MCF 10A (cell line): ENCODE data around the gene MVK. TPM values are rescaled to one million over a fixed set of nuclear protein-coding genes. Genes with fewer than 3 reads are reported as not detected.

Source experiments
- BruUV-seq: library from RNA; stranded (reverse); fragments of 400-500 nt; replicated peaks from 2 replicates; lab custom pipeline; 2021; lab: Mats Ljungman, UMichigan
- CTCF ChIA-PET: fragments of 300-600 bp; sonication (Branson Sonifier 250); formaldehyde crosslinking; extraction: SDS; loops from one replicate; lab custom pipeline; 2021; ENCODE audit warnings: antibody characterized with exemption, inconsistent platforms; lab: Yijun Ruan, JAX
- POLR2A ChIA-PET: fragments of 300-600, 350-650 bp; sonication (Branson Sonifier 250); formaldehyde crosslinking; extraction: SDS; loops from one replicate; lab custom pipeline; 2020; ENCODE audit warnings: antibody characterized with exemption, inconsistent platforms; lab: Yijun Ruan, JAX
- DNase-seq: peaks from one replicate; pipeline ENCODE4 v3.0.0-alpha.2; 2018; ENCODE audit not compliant: unreplicated experiment
- H3K27ac Mint-ChIP-seq: one replicate; pipeline ENCODE4 v1.8.0; 2022; ENCODE audit warnings: mild to moderate bottlenecking, low read depth, mixed read lengths; ENCODE audit not compliant: unreplicated experiment
- H3K27me3 Mint-ChIP-seq: one replicate; pipeline ENCODE4 v1.8.0; 2022; ENCODE audit warnings: mixed read lengths; ENCODE audit not compliant: insufficient read depth, unreplicated experiment
- H3K36me3 Mint-ChIP-seq: one replicate; pipeline ENCODE4 v1.8.0; 2022; ENCODE audit warnings: mild to moderate bottlenecking, moderate library complexity, mixed read lengths; ENCODE audit not compliant: insufficient read depth, unreplicated experiment
- H3K4me1 Mint-ChIP-seq: one replicate; pipeline ENCODE4 v1.8.0; 2022; ENCODE audit warnings: mixed read lengths; ENCODE audit not compliant: insufficient read depth, unreplicated experiment
- H3K4me3 Mint-ChIP-seq: one replicate; pipeline ENCODE4 v1.8.0; 2022; ENCODE audit warnings: mild to moderate bottlenecking, moderate library complexity, mixed read lengths; ENCODE audit not compliant: unreplicated experiment
- H3K9me3 Mint-ChIP-seq: one replicate; pipeline ENCODE4 v1.8.0; 2022; ENCODE audit warnings: mixed read lengths; ENCODE audit not compliant: unreplicated experiment
- CTCF ChIP-seq: fragments of 200-600 bp; IDR thresholded peaks from one replicate; pipeline ENCODE4 v1.8.0; 2022; ENCODE audit warnings: antibody characterized with exemption, mild to moderate bottlenecking; ENCODE audit not compliant: unreplicated experiment
- intact Hi-C: fragments of 100-400 bp; cut with micrococcal nuclease; formaldehyde crosslinking; loops from 2 replicates; pipeline ENCODE4 v1.14.1; 2022
- total RNA-seq: library from RNA; stranded (reverse); gene quantifications from 2 replicates; pipeline ENCODE4 v1.2.3, GENCODE V29; 2022

Gene MVK
- total RNA-seq, 1 experiment from 2014 or later = 17.1 TPM

- intact Hi-C loops = no loop called here
- no TSS peak for BruUV-seq
- Mint-ChIP-seq H3K4me1 (no peaks in the 10 kb centered on the region), H3K36me3 (no peaks in the 10 kb centered on the region), H3K4me3 (no peak overlapping the region), H3K9me3 (no peaks in the 10 kb centered on the region), H3K27me3 (peaks cover 49% of the 10 kb centered on the region), H3K27ac (no peak overlapping the region)
- POLR2A ChIA-PET = no interaction called here
- TF ChIP-seq CTCF = no peak
- no peak for DNase-seq
- CTCF ChIA-PET = interaction anchor here (1.5 kb wide), 1 partner anchor 32 kb away, joined by 5 read pairs; no protein-coding TSS in a partner anchor
Measured at GRCh38 chr12:109630815-109631214, 57.2 kb downstream of the MVK start.

DNA sequence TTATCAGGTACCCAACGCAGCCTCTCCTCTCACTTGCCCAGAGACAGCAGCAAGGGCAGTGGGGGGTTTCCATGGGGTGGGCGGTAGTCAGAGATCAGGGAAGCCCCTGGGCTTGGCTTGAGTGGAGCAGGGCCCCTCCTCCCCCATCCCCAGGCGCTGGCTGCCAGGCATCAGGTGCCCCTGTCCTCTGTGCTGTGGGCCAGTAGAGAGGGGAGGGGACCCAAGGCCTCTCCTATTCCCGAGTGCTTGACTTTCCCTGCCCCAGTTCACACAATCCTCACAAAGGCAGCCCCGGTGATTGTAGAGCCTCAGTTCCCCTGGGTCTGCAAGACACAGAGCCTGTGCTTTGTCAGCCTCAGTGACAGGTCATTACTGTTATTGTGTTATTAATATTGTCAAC lies 57.7 kb downstream of the MVK start:
- H3K9me3 Mint-ChIP-seq = no peaks in the 10 kb centered on the region
- H3K27me3 Mint-ChIP-seq = peaks cover 46% of the 10 kb centered on the region
- H3K4me1 Mint-ChIP-seq = no peaks in the 10 kb centered on the region
- no peak overlapping the region for H3K27ac Mint-ChIP-seq
- intact Hi-C loops = no loop called here
- H3K4me3 Mint-ChIP-seq = no peak overlapping the region
- CTCF ChIA-PET = interaction anchor here (1.5 kb wide), 1 partner anchor 33 kb away, joined by 5 read pairs; no protein-coding TSS in a partner anchor
- H3K36me3 Mint-ChIP-seq = no peaks in the 10 kb centered on the region
- no TSS peak for BruUV-seq
- POLR2A ChIA-PET = no interaction called here
- TF ChIP-seq CTCF = no peak
- no peak for DNase-seq

DNA sequence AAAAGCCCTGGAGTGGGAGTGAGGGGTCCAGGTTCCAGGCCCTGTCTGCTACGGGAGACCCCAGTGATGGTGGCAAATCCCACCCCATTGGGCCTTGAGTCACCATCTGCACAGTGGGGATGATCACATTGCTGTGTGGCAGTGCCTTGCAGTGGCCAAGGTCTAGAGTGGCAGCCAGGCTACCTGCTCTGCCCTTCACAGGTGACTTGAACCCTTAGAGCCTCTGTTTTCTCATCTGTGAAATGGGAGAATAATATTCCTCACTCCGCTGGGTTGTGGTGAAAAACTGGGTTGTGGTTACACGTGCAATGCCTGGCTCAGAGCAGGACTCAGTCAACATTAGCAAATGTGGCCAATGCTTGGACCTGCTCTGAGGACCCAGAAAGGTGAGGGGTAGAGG lies 58.2 kb downstream of the MVK start:
- Mint-ChIP-seq H3K36me3 (no peaks in the 10 kb centered on the region), H3K27me3 (peaks cover 41% of the 10 kb centered on the region), H3K4me1 (no peaks in the 10 kb centered on the region), H3K4me3 (no peak overlapping the region), H3K27ac (no peak overlapping the region), H3K9me3 (no peaks in the 10 kb centered on the region)
- no peak for DNase-seq
- ChIA-PET POLR2A (no interaction called here), CTCF (no interaction called here)
- TF ChIP-seq CTCF = no peak
- BruUV-seq = no TSS peak
- intact Hi-C loops = no loop called here

- BruUV-seq = no TSS peak
- Mint-ChIP-seq H3K9me3 (no peaks in the 10 kb centered on the region), H3K4me3 (no peak overlapping the region)
Measured at GRCh38 chr12:109632342-109632741, 58.7 kb downstream of the MVK start.

More at GRCh38 chr12:109632342-109632741, 58.7 kb downstream of the MVK start:
- ChIA-PET POLR2A (interaction anchor here (0.7 kb wide), 1 partner anchor 141 kb away, joined by 3 read pairs; no protein-coding TSS in a partner anchor), CTCF (no interaction called here)
- no peak for TF ChIP-seq CTCF
- Mint-ChIP-seq H3K4me1 (no peaks in the 10 kb centered on the region), H3K36me3 (no peaks in the 10 kb centered on the region), H3K27me3 (peaks cover 36% of the 10 kb centered on the region), H3K27ac (no peak overlapping the region)
- DNase-seq = no peak
- intact Hi-C loops = no loop called here
